Epidermal melanocyte (primary cell): ENCODE data around the gene PSMB5.
"Not testable (repeated sequence)": the region's sequence is repeated elsewhere in the genome, so short reads cannot be mapped to it uniquely, and the experiment has no call there.

ENCODE experiments used
- DNase-seq: peaks from one replicate; pipeline ENCODE4 v3.0.0; 2011; ENCODE audit warnings: low spot score; ENCODE audit not compliant: insufficient read length

PSMB5 gene

GRCh38 chr14:23015618-23016017 lies 19.1 kb downstream of the PSMB5 start:
- no peak for DNase-seq

GRCh38 chr14:23013749-23014054 lies 21.0 kb downstream of the PSMB5 start:
- DNase-seq: not testable (repeated sequence)

GRCh38 chr14:23013054-23013748 lies 21.5 kb downstream of the PSMB5 start:
- DNase-seq: no peak

- DNase-seq: peak; percentile 60
Measured at GRCh38 chr14:23009939-23010726, 24.6 kb downstream of the PSMB5 start, which contains the start of gene C14orf93. C14orf93 (minus strand) TSS chr14:23010143; CDS start chr14:22999023, 11,120 bp downstream.

GRCh38 chr14:23009483-23009938 lies 25.2 kb downstream of the PSMB5 start:
- no peak for DNase-seq

GRCh38 chr14:23008831-23009230 lies 25.9 kb downstream of the PSMB5 start:
- DNase-seq: no peak

GRCh38 chr14:23006544-23007419 lies 27.9 kb downstream of the PSMB5 start:
- DNase-seq: peak; percentile 99

- no peak for DNase-seq
Measured at GRCh38 chr14:23006188-23006534, 28.5 kb downstream of the PSMB5 start.

GRCh38 chr14:23005451-23006187 lies 29.1 kb downstream of the PSMB5 start:
- no peak for DNase-seq

GRCh38 chr14:23004274-23004673 lies 30.4 kb downstream of the PSMB5 start:
- DNase-seq: not testable (repeated sequence)

GRCh38 chr14:23002592-23002991 lies 32.1 kb downstream of the PSMB5 start:
- DNase-seq: no peak

GRCh38 chr14:23000860-23001259 lies 33.8 kb downstream of the PSMB5 start:
- no peak for DNase-seq

- no peak for DNase-seq
Measured at GRCh38 chr14:22998329-22999012, 36.2 kb downstream of the PSMB5 start.

GRCh38 chr14:22997676-22998323 lies 36.9 kb downstream of the PSMB5 start:
- DNase-seq: no peak

GRCh38 chr14:22996768-22997654 lies 37.7 kb downstream of the PSMB5 start:
- no peak for DNase-seq

GRCh38 chr14:22995889-22996625 lies 38.6 kb downstream of the PSMB5 start:
- DNase-seq: no peak

GRCh38 chr14:22994762-22995275 lies 39.9 kb downstream of the PSMB5 start:
- DNase-seq: peak; percentile 56

GRCh38 chr14:22993517-22993916 lies 41.2 kb downstream of the PSMB5 start:
- DNase-seq: no peak
